Measurements from ENCODE around the gene ADAMTS4.

ADAMTS4 gene

DNA sequence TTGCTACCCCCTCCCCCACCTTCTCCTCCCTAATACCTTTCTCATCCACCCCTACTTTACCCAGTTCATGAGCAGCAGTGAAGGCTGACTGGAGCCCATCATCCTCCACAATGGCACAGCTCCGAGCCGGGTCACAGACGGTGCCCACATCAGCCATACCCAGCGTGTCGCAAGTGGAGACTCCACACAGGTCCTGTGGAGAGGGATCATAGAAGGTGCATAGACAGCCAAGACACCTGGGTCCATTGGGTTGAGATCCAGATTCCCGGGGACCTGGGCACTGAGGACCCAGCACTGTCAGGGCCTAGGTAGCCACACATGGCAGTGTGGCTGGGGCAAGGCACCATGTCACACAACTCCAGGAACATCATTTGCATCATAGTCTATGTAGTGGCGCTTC is 2.7 kb downstream of the ADAMTS4 start:
- no peak for DNase-seq (ENCODE audit: low spot score)

DNA sequence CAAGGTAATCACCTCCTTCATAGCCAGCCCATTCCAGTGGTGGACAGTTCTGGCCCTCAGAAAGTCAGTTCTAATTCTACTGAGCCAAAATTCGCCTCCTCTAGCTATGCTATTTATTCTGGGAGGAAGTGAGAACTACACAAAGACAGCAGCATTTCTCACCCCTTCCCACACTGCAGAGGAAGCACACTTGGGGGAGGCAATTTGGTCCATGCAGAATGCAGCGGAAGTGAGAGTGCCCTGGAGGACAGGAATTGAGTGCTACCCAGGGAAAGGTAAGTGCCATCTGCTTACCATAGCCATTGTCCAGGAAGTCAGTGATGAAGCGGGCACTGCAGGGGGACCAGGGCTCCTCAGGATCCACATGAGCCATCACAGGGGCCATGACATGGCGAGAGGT is 3.7 kb downstream of the ADAMTS4 start:
- no peak for DNase-seq (ENCODE audit: low spot score)

- no peak for DNase-seq (ENCODE audit: low spot score)
Measured at GRCh38 chr1:161193561-161194235, 5.2 kb downstream of the ADAMTS4 start.

GRCh38 chr1:161192476-161193465 is 6.1 kb downstream of the ADAMTS4 start:
- peak; percentile 84 for DNase-seq (ENCODE audit: low spot score)

GRCh38 chr1:161191971-161192370 is 6.9 kb downstream of the ADAMTS4 start:
- DNase-seq (ENCODE audit: low spot score), result no peak

DNA sequence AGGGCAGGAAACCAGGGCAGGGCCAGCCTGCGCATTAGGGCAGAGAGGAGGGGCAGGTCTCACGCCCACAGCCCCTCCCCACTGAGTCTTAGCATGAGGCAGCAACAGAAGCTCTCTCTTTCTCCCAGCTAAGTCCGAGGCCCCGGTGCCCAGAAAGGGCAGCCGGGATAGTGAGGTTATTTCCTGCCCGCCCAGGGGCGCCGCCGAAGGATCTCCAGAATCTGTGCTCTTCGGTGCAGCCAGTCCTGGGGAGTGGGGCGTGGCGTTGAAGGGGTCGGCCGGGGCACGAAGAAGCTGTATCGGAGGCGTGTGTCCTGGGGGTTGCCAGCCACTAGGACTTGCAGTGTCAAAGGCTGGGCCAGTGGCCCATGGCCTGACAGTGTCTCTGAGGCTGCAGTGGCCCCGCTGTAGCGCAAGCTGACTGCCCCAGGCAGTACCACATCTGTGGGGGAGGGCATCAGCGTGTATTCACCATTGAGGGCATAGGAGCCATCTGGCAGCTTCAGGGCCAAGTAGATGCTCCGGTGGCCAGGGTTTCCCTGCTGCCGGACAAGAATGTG is 7.8 kb downstream of the ADAMTS4 start:
- DNase-seq (ENCODE audit: low spot score), result no peak

DNA sequence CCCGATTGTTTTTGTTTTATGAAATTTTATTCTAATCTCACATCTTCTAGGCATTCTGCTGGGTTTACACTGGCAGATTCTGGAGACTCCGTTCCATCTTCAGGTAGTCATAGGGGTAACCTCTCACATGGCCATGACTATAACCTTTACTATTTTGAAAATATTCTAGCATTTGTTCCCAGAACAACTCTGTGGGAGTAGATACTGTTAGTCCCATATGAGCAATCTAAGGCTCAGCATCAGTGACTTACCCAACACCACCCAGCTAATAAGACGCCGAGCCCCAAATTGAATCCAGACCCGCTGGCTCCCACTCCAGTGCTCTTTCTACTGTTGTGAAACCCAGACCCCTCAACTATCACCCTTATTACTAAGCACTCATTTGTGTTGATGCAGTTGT is 9.8 kb downstream of the ADAMTS4 start:
- no peak for DNase-seq (ENCODE audit: low spot score)

DNA sequence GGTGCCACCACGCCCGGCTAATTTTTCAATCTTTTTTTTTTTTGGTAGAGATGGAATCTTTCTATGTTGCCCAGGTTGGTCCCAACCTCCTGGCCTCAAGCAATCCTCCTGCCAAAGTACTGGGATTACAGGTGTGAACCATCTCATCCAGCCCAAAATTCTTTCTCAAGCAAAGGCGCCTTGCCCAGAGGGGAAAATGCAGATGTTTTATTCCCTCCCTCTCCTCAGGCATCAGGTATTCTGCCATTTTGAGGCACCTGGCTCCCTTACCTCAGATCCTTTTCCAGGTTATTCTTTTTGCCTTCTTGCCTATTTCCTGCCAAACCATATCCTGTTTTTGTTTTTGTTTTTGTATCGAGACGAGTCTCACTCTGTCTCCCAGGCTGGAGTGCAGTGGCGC is 10.5 kb downstream of the ADAMTS4 start:
- DNase-seq (ENCODE audit: low spot score), result no peak

- no peak for DNase-seq (ENCODE audit: low spot score)
Measured at GRCh38 chr1:161187311-161187710, 11.5 kb downstream of the ADAMTS4 start.

DNA sequence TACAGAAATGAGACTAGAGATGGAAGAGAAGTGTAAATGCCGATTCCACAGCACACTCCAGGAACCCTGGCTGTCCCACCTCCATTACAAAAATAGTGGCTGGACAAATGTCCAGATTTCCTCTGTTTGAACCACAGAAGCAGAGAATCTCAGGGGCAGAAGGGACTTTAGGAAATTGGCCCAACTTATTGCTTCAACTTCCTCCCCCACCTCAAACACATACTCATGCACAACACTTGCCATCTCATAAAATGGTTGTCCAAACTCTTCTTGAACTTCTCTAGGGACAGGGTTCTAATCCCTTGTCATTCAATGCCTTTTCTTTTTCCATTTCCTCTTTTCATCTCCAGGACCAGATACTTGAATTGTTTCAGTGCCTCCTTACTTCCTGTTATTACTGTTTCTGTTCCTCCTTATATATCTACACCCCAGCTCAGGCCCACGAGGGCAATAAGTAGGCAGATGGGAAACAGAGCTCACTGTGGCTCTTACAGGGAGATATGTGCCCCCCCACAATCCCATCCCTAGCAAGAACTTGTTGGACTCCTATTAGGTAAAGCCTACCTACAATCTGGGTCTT is 13.0 kb downstream of the ADAMTS4 start:
- no peak for DNase-seq (ENCODE audit: low spot score)

- peak; percentile 77 for DNase-seq (ENCODE audit: low spot score)
Measured at GRCh38 chr1:161185282-161185682, 13.6 kb downstream of the ADAMTS4 start.

DNA sequence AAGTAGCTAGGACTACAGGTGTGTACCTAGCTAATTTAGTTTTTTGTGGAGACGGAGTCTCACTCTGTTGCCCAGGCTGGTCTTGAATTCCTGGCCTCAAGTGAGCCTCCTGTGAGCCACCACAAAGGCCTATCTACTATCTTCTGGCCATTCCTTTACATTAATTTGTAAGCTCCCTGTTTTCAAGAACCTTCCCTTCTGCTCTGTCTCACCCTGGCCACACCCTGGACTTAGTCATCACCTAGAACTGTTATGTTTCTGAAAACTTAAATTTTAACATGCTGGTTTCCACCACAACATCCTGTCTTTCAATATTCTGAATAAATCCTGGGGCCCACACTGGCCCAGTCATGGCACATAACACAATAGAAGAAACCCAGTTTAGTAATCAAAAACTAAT is 16.6 kb downstream of the ADAMTS4 start:
- DNase-seq (ENCODE audit: low spot score), result peak; percentile 53

- peak; percentile 27 for DNase-seq (ENCODE audit: low spot score)
Measured at GRCh38 chr1:161180639-161181038, 18.2 kb downstream of the ADAMTS4 start.

DNA sequence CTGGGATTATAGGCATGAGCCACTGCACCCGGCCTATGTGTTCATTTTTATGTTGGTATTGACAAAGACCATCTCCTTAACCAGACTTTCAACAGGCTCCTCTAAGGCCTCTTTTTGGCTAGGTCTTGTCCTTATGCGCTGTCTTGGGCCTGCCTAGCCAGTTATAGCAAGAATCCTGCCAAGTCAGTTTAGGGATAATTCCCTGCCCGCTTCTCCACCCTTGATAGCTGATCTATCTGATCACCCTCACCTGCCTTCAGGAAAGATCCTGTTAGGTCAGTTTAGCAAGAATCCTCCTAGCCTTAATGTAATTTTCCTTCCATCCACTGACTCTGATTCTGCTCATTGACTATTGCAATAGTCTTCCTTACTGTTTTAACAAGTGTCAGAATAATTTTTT is 19.2 kb downstream of the ADAMTS4 start:
- DNase-seq (ENCODE audit: low spot score), result no peak

- no peak for DNase-seq (ENCODE audit: low spot score)
Measured at GRCh38 chr1:161177936-161178244, 21.0 kb downstream of the ADAMTS4 start.

DNA sequence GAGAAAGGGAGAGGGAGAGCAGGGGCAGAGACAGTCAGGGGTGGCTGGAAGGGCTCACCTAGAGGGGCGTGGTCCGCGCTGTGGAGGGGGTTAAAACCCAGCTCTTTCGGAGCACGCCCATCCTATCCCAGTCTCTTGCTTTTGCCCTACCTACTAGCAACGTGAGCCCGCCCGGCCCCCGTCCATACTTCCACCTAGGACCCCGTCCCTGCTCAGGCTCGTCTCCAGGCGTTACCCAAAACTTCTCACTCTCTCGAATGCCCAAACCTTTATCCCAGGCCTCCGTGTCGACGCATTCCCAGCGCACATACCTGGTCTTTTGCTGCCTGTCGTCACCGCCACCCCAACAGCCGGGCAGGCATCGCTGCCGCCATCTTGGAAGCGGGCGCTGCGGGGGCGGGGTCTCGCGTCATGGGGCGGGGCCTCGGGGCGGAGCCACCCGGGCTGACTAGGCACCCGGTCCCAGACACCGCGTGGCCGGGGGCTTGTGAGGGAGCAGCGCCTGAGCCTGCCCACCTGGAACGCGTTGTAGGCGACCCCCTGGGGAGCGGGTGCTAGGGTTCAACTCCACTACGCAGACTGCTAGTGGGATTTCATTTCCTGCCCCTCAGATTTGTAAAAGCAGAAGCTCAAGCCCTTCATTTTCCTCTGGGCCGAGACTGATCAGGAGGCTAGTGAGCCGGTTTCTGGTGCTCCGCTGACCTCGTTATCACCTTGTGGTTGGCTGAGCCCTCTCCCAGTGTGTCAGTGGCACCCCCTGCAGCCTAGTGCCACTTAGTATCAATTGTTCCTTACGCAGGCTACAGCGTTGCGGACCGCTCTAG is 21.5 kb downstream of the ADAMTS4 start, which contains the start of gene B4GALT3:
TSS of gene B4GALT3 (minus strand) at position 396 of the 824 bp plus-strand sequence. CDS start 1,447 bp downstream, outside the sequence.
- DNase-seq (ENCODE audit: low spot score), result peak; percentile 94

DNA sequence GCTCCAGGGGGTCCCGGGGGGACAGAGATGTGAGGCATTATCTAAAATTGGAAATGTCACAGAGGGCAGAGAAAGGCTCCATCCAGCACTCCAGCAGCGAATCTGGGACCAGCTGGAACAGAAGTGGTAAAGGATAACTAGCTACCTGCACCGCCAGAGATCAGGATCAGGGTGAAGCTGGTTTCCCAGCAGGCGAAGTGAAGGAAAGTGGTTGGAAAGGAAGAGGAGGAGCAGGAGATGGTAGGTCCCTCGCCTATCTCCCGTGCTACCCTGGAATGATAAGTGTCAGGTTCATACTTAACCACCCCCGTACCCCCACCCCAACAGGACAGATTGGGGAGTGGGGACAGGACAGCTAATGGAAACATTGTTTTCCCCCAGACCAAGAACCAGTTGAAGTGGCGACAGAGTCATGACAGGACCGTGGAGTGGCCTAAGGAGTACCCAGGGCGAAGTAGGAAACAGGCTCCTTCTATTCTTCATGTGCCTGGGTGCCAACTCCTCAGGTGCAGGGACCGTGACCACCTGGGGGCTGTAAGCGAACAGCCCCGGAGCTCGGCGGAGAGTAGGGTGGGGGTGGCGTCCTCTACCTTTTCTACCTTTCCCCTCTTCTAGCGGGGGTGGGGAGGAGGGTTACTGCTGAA is 22.3 kb downstream of the ADAMTS4 start:
- DNase-seq (ENCODE audit: low spot score), result peak; percentile 16

GRCh38 chr1:161175771-161176453 is 22.9 kb downstream of the ADAMTS4 start:
- no peak for DNase-seq (ENCODE audit: low spot score)

DNA sequence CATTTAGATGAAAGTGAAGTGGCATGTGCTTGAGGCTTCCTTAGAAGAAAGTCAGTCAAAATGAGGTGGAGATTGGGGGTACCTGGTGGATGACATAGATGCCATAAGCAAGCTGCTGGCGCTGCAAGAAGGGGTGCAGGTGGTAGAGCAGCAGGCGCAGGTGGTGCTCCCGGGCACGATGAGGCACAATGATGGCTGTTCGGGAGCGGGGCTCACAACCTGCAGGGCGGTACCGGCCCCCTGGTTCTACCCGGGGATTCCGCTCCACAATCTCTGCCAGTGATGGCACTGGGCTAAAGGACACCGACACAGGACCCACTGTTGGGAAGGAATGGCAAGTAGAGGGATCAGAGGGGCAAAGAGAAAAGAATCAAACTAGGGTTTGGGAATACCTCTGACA is 23.9 kb downstream of the ADAMTS4 start:
- DNase-seq (ENCODE audit: low spot score), result no peak

GRCh38 chr1:161173711-161174110 is 25.1 kb downstream of the ADAMTS4 start:
- DNase-seq (ENCODE audit: low spot score), result no peak
